PC-3 (cell line): ENCODE measurements around the gene PHRF1. TPM values are rescaled to one million over a fixed set of nuclear protein-coding genes. Genes with fewer than 3 reads are reported as not detected.

ENCODE experiments used
- ATAC-seq: fragments of 200-7000 bp; cut with Tn5 transposase; 2 replicates; pipeline ENCODE4 v1.9.1; 2020; ENCODE audit warnings: mild to moderate bottlenecking, moderate library complexity
- BruUV-seq: library from RNA; stranded (reverse); fragments of 400-500 nt; replicated peaks from 2 replicates; lab custom pipeline; 2021; lab: Mats Ljungman, UMichigan
- CTCF ChIA-PET: fragments of 300-600 bp; sonication (Branson Sonifier 250); formaldehyde crosslinking; loops from one replicate; lab custom pipeline; 2022; ENCODE audit warnings: antibody characterized with exemption; lab: Charles Lee
- POLR2A ChIA-PET: fragments of 300-600 bp; sonication (Branson Sonifier 250); formaldehyde crosslinking; loops from one replicate; lab custom pipeline; 2022; ENCODE audit warnings: antibody characterized with exemption; ENCODE audit not compliant: unreplicated experiment; lab: Charles Lee
- DNase-seq: peaks from one replicate; pipeline ENCODE4 v3.0.0-alpha.2; 2015
- H2AFZ ChIP-seq: fragments of 300-600 bp; sonication (generic); 2 replicates; pipeline ENCODE4 v1.6.0; 2016; ENCODE audit warnings: antibody characterized with exemption, low read length
- H3F3A ChIP-seq: fragments of 300-600 bp; sonication (generic); one replicate; pipeline ENCODE4 v1.6.0; 2017; ENCODE audit warnings: antibody characterized with exemption, low read length, control low read depth, mild to moderate bottlenecking; ENCODE audit not compliant: unreplicated experiment
- H3K27ac ChIP-seq: fragments of 300-600 bp; sonication (generic); 2 replicates; pipeline ENCODE4 v1.5.1; 2016; ENCODE audit warnings: mild to moderate bottlenecking, low read length
- H3K27me3 ChIP-seq: fragments of 300-600 bp; sonication (generic); 2 replicates; pipeline ENCODE4 v1.6.1; 2016; ENCODE audit warnings: low read length, mixed read lengths
- H3K36me3 ChIP-seq: fragments of 300-600 bp; sonication (generic); 2 replicates; pipeline ENCODE4 v1.6.1; 2016; ENCODE audit warnings: low read depth, mixed run types, low read length, mixed read lengths
- H3K4me1 ChIP-seq: fragments of 300-600 bp; sonication (generic); 2 replicates; pipeline ENCODE4 v1.5.1; 2016; ENCODE audit warnings: low read length; ENCODE audit not compliant: insufficient read depth
- H3K4me2 ChIP-seq: fragments of 300-600 bp; sonication (generic); 2 replicates; pipeline ENCODE4 v1.6.0; 2016; ENCODE audit warnings: low read length
- H3K4me3 ChIP-seq: fragments of 300-600 bp; sonication (generic); 2 replicates; pipeline ENCODE4 v1.5.1; 2016; ENCODE audit warnings: mild to moderate bottlenecking, low read length, mixed read lengths
- H3K79me2 ChIP-seq: fragments of 300-600 bp; sonication (generic); 2 replicates; pipeline ENCODE4 v1.6.1; 2017; ENCODE audit warnings: low read length, mixed read lengths
- H3K9ac ChIP-seq: fragments of 300-600 bp; sonication (generic); 2 replicates; pipeline ENCODE4 v1.6.0; 2016; ENCODE audit warnings: mild to moderate bottlenecking, low read length
- H3K9me2 ChIP-seq: fragments of 300-600 bp; sonication (generic); replicated peaks from 2 replicates; pipeline ENCODE4 v1.6.1; 2016; ENCODE audit warnings: mixed run types, low read length, mixed read lengths
- H3K9me3 ChIP-seq: fragments of 300-600 bp; sonication (generic); 2 replicates; pipeline ENCODE4 v1.6.1; 2016; ENCODE audit warnings: low read length, mixed read lengths
- H4K20me1 ChIP-seq: fragments of 300-600 bp; sonication (generic); 2 replicates; pipeline ENCODE4 v1.6.1; 2016; ENCODE audit warnings: low read length, mixed read lengths
- EZH2 ChIP-seq: fragments of 300-600 bp; sonication (generic); IDR thresholded peaks from one replicate; pipeline ENCODE4 v1.6.1; 2017; ENCODE audit warnings: antibody characterized with exemption, mild to moderate bottlenecking, low read length; ENCODE audit not compliant: unreplicated experiment
- EZH2phosphoT487 ChIP-seq: fragments of 300-600 bp; sonication (generic); IDR thresholded peaks from 2 replicates; pipeline ENCODE4 v1.6.1; 2018; ENCODE audit warnings: mild to moderate bottlenecking, antibody characterized with exemption, low read length, borderline replicate concordance
- intact Hi-C: fragments of 100-400 bp; cut with micrococcal nuclease; formaldehyde crosslinking; loops from 2 replicates; pipeline ENCODE4 v1.9.0; 2023
- total RNA-seq: library from RNA; depleted of rRNA; stranded (reverse); fragments of >200 nt; gene quantifications from 2 replicates; pipeline ENCODE4 v1.2.3, GENCODE V29; 2014
- TF ChIP-seq, protein P1 (sequence below): fragments of 300-600 bp; sonication (generic); conservative IDR thresholded peaks from 2 replicates; pipeline ENCODE4 v1.5.1; 2017; ENCODE audit warnings: antibody characterized with exemption, low read depth, mild to moderate bottlenecking, low read length

PHRF1 gene
- total RNA-seq, 1 experiment from 2014 or later: 41.4 TPM

DNA sequence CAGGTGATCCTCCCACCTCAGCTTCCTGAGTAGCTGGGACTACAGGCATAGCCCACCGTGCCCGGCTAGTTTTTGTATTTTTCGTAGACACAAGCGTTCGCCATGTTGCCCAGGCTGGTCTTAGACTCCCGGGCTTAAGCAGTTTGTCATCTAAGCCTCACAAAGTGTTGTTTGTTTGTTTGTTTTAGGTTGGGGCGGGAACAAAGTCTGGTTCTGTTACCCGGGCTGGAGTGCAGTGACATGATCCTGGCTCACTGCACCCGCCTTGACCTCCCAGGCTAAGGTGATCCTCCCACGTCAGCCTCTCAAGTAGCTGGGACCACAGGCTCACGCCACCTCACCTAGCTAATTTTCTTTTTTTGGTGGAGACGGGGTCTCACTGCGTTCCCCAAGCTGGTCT lies 26.9 kb downstream of the PHRF1 start:
- ChIA-PET POLR2A (no interaction called here), CTCF (no interaction called here)
- H3K9me3 ChIP-seq: no peaks in the 10 kb centered on the region
- H3K36me3 ChIP-seq: peaks cover 31% of the 10 kb centered on the region
- H3K79me2 ChIP-seq: no peaks in the 10 kb centered on the region
- TF ChIP-seq, protein P1, sequence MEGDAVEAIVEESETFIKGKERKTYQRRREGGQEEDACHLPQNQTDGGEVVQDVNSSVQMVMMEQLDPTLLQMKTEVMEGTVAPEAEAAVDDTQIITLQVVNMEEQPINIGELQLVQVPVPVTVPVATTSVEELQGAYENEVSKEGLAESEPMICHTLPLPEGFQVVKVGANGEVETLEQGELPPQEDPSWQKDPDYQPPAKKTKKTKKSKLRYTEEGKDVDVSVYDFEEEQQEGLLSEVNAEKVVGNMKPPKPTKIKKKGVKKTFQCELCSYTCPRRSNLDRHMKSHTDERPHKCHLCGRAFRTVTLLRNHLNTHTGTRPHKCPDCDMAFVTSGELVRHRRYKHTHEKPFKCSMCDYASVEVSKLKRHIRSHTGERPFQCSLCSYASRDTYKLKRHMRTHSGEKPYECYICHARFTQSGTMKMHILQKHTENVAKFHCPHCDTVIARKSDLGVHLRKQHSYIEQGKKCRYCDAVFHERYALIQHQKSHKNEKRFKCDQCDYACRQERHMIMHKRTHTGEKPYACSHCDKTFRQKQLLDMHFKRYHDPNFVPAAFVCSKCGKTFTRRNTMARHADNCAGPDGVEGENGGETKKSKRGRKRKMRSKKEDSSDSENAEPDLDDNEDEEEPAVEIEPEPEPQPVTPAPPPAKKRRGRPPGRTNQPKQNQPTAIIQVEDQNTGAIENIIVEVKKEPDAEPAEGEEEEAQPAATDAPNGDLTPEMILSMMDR: no peak
- TF ChIP-seq EZH2: no peak
- TF ChIP-seq EZH2phosphoT487: no peak
- H3K4me1 ChIP-seq: no peaks in the 10 kb centered on the region
- H3K4me3 ChIP-seq: no peak overlapping the region
- DNase-seq (no peak), ATAC-seq (no peak)
- no peaks in the 10 kb centered on the region for H4K20me1 ChIP-seq
- intact Hi-C loops: no loop called here
- H3K9me2 ChIP-seq: no peaks in the 10 kb centered on the region
- H3F3A ChIP-seq: no peaks in the 10 kb centered on the region
- BruUV-seq: no TSS peak
- H2AFZ ChIP-seq: no peak overlapping the region
- no peak overlapping the region for H3K9ac ChIP-seq
- no peaks in the 10 kb centered on the region for H3K27me3 ChIP-seq
- H3K27ac ChIP-seq: no peak overlapping the region
- no peak overlapping the region for H3K4me2 ChIP-seq

DNA sequence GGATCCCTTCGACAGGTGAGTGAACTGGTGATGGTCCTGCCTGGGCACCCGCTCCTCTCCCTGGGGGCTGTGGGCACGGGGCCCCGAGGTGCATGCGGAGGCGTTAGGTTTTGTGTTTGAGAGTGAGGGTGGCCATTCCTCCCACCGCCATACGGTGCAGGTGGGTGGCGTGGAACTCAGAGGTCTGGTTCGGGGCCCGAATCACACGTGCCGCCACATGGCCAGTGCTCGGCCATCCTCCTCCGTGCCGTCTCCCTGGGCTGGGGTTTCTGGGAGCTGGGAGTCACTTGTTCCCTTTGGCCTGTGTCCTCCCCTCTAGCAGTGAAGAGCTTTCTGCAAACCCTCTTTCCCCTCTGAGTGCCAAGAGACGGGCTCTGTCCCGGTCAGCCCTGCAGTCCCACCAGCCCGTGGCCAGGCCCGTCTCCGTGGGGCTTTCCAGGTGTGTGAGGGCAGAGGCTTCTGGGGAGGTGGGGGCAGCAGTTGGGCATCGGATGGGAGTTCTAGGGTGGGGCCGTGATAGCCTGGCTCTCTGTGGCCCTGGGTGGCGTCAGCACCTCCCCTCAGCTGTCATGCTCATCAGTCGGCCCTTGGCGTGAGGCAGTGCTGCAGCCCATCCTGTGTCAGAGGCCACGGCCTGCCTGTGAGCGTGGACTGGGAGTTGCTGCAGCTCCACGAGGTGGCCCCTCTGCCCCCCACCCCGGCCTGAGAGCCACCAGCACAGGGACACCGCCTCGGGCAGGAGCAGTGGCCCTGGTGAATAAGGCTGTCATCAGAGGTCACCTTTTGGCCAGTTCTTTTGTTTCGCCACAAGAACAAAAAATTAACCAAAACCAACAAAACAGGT lies 29.2 kb downstream of the PHRF1 start:
- Histone ChIP-seq H3K27me3 (no peaks in the 10 kb centered on the region), H3K4me1 (no peaks in the 10 kb centered on the region), H3K9me3 (no peaks in the 10 kb centered on the region), H3K4me3 (no peak overlapping the region), H3K27ac (no peak overlapping the region), H3K79me2 (no peaks in the 10 kb centered on the region), H2AFZ (no peak overlapping the region), H4K20me1 (no peaks in the 10 kb centered on the region), H3F3A (no peaks in the 10 kb centered on the region), H3K36me3 (peaks cover 31% of the 10 kb centered on the region), H3K9ac (no peak overlapping the region), H3K9me2 (no peaks in the 10 kb centered on the region), H3K4me2 (no peak overlapping the region)
- CTCF ChIA-PET: no interaction called here
- BruUV-seq: no TSS peak
- TF ChIP-seq EZH2: no peak
- no peak for TF ChIP-seq EZH2phosphoT487
- TF ChIP-seq, protein P1: no peak
- POLR2A ChIA-PET: no interaction called here
- intact Hi-C loops: no loop called here
- ATAC-seq (no peak), DNase-seq (no peak)

DNA sequence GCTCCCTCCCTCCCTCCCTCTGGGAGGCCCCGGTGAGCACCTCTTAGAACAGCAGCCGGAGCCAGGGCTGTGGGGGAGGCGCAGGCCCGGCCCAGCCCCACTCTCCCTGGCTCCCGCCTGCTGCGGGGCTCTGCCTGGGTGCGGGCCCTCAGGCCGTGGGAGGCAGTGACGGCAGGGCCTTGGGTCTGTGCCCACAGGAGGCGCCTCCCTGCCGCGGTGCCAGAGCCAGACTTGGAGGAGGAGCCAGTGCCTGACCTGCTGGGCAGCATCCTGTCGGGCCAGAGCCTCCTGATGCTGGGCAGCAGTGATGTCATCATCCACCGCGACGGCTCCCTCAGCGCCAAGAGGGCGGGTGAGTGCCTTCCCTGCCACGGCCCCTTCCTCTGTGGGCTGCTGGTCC lies 30.0 kb downstream of the PHRF1 start:
- Histone ChIP-seq H4K20me1 (no peaks in the 10 kb centered on the region), H3K27ac (no peak overlapping the region), H3K9ac (no peak overlapping the region), H3K4me3 (no peak overlapping the region), H3F3A (no peaks in the 10 kb centered on the region), H3K36me3 (peaks cover 36% of the 10 kb centered on the region), H3K9me2 (no peaks in the 10 kb centered on the region), H3K79me2 (no peaks in the 10 kb centered on the region), H3K4me1 (no peaks in the 10 kb centered on the region), H3K9me3 (no peaks in the 10 kb centered on the region), H3K4me2 (no peak overlapping the region), H2AFZ (no peak overlapping the region), H3K27me3 (no peaks in the 10 kb centered on the region)
- intact Hi-C loops: no loop called here
- ChIA-PET POLR2A (no interaction called here), CTCF (no interaction called here)
- DNase-seq (peak; percentile 23), ATAC-seq (peak; percentile 60)
- TF ChIP-seq EZH2phosphoT487 (no peak), EZH2 (no peak)
- TF ChIP-seq, protein P1: no peak
- no TSS peak for BruUV-seq
